COLO668 (cell line): ENCODE results near the gene EIF2B5.

ENCODE experiments used
- DNase-seq: peaks from one replicate; lab custom pipeline; 2025; ENCODE audit not compliant: unreplicated experiment; lab: John Stamatoyannopoulos, UW

EIF2B5 gene

GRCh38 chr3:184192889-184193288 is 57.7 kb downstream of the EIF2B5 start:
- DNase-seq = no peak

- DNase-seq = no peak
Measured at GRCh38 chr3:184193991-184194539, 58.9 kb downstream of the EIF2B5 start.
